Kidney capillary endothelial cell (primary cell): ENCODE measurements around the gene SLC9A2.

ENCODE experiments used
- DNase-seq: peaks from one replicate; pipeline ENCODE4 v3.0.0-alpha.2; 2018; ENCODE audit warnings: low spot score

SLC9A2 gene

DNA sequence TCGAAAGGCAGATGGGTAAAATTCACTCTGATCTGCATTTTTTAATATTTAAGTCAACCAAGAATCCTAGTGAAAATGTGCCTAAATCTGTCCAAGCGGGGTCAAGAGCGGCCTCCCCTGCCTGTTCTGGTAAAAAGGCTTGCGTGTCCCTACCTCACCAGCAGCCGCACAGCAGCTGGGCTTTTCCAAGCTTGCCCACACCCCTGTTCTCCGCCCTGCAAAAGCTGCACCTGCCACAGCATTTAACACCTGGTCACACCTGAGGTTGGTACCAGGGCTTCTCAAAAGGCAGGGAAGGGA lies 116.7 kb downstream of the SLC9A2 start:
- no peak for DNase-seq

DNA sequence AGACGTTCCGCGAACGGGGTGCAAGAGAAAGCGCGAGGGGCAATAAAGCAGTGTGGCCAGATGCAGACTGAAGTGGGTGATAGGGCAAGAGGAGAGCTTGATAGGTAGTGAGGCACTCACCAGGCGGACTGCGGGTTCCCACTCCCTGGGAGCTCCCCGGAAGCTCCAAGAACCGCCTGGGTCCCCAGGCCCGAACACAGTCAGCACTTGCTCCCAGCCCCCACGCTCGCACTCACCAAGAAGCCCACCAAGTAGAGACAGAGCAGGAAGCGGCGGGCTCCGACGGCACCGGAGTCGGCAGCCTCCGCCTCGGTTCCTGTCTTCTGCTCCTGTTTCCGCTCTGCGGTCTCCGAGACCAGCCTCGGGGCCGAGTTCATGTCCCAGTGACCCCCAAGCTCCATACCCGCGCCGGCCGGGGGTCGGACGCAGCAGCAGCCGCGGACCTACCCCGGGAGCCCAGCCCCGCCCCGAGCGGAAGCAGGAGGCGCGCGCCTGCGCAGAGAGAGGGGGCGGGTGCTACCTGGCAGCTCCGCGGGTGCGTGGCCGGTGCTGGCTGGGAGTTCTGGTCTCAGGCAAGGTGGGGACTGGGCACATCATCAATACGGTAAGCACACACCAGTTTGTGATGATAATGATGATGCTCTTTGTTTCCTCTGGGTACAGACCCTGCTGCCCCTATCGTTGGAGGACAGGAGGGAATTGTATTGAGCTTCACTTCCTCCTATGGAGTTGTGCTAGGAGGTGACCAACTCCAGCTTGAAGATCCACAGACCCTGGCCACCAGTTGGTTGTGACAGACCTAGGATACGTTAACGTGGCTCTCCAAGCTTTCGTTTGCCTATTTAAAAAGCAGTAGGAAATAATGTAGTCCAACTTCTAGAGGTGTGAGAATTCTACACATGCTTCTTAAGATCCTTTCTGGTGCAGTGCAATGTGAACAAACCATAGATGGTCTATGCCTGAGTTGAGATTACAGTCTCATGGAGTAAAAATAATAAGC lies 117.4 kb downstream of the SLC9A2 start:
- peak; percentile 55 for DNase-seq

DNA sequence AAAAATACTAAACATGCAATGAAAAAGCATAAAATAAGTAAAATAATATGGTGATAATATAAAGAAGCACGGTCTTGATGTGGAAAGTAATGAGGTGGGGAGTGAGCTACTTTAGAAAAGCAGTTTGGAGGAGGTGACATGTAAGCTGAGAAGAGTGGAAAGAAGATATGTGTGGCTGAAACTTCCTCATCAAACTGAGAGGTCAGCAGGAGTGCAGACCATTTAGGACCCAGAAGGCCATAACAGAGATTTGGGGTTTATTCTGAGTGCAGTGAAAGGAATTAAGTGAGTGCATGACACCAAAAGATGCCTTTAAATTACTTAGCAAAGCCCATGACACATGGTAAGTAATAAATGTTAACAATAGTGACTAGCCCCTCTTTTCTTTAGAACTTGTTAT lies 118.1 kb downstream of the SLC9A2 start:
- no peak for DNase-seq

DNA sequence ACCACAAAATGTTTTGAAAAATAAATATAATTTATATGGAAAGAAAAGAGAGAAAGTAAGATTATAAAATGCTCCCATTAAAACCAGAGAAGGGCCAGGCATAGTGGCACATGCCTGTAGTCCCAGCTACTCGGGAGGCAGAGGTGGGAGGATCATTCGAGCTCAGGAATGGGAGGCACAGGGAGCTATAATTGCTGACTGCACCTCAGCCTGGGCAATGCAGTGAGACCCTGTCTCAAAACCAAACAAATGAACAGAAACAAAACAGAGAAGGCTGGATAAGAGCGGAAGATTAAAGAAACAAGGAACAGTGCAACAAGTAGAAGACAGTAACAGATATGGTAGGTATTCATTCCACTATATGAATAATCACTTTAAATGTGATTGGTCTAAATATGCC lies 123.9 kb downstream of the SLC9A2 start:
- no peak for DNase-seq

DNA sequence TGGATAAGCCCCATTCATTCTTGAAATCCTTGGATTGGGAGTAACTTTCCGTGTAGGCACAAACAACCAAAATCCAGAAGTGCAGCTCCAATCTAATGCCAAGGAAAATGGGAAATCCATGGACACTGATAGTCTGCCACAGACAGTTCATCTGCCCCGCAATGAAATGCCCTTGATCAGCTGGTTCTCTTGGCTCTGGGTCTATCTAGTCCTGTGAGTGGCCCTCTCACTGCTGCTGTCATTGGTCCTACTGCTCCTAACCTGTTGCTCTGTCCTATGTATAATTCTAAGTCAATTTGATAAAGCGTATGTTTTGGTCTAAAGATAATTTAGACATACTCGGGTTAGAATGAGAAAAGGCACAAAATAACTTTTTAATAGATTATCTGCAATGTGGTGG lies 128.8 kb downstream of the SLC9A2 start:
- no peak for DNase-seq

DNA sequence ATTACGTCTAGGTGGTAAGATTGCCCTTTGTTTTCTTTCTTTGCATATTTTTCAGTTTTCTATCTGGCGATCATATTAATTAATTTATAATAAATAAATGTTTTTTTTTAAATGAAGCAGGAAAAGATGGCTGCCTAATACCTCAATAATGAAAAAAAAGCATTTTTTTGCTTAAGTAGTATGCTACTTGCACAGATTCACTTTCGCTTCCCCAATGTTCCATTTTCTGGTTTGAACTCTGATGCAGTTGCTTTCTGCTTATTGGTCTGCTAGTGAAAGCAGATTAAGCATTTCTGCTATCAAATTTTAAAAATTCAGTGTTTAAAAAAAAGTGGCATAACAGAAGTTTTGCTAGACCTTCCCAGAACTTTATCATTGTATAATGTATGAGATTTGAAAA lies 130.6 kb downstream of the SLC9A2 start:
- no peak for DNase-seq

DNA sequence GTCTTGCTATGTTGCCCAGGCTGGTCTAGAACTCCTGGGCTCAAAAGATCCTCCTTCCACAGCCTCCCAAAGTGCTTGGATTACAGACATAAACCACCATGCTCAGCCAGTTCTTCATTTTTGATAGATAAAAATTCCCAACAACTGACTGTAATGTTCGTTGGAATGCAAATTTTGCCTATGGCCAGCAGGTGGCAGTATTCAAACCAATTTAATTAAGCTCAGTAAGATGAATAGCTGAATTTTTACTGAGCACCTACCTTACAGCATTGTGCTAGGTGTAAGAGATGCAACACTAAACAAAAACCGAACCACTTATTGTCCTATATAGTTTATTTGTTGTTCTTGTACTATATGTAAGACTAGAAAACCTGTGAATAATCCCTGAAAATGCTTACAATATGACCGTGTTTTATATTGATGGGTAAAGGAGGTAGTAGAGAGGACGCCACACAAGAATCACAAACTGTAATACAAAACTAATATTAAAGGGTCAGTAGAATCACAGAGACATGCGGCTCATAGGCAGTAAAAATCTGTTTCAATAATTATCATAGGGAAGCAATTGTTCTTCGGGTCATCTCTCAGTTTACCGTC lies 134.3 kb downstream of the SLC9A2 start:
- DNase-seq = peak; percentile 57

DNA sequence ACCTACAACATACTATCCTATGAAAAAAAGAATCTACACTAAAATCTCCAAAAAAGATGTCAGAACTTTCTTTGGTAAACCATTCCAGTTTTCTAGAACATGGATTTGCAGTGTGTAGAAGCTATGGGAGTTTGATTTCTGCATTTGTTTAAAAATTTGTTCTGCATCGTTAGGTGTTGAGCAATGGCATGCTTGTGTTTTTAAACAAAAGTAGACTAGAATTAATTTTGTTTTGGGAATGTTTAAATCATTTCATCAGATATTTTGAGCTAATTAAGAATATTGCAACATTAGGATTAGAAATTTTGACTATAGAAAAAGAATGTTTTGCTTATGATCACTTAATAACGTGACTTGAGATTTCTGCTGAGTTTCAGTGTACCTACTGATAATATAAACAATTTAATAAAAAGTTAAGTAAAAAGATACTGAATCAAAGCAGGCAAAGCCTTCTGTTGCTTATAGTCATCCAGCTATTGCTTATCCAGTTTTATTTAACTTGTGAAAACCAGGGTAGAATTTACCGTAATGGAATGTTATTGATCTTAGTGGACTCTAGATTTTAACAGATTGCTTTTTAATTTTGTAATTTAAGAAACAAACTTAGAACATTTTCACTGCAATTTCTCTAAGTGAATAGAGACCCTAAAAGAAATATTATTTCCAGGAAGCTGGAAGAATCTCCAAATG lies 135.2 kb downstream of the SLC9A2 start:
- DNase-seq = no peak

DNA sequence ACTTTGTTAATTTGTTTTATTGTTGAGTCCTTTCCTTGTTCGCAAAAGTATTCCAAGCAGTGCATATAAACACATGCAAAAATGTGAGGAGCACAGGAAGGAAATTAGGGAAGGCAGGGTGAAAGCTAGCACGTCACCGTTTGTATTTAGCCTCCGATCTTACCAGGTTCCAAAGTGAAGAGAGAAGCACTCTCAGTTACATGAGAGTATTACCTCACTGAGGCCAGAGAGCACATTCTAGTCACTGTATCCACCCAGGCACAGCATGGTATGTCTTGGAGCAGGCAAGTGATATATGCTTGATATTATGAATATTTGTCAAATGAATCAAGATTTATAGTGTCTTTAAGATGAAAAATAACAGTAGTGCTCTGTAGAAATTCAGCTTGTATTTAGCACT lies 135.9 kb downstream of the SLC9A2 start:
- DNase-seq = no peak

DNA sequence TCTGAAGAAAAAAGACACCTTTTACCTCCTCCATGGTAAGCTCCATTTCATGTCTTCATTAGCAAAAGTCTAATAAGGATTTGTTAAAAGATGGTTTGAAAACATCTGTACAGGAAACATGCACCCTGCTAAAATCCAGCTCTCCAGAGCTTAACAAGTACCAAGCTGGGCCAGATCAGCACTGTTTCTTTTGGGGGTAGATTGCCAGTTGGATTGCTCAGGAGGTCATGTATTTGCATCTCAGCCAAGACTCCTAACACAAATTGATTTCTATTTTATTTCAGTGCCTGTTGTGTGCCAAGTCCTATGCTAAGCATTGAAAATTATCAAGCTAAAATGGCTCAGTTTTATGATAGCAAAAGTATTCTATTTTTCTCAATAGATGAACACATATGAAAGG lies 139.1 kb downstream of the SLC9A2 start:
- no peak for DNase-seq
